ENCODE data around the gene LRP1.

GRCh38 chr12:57151741-57152630 is 23.7 kb downstream of the LRP1 start:
- 0 out of 2 replicates have a peak, but pooled peaks have one; percentile 21 for TF ChIP-seq CTCF (conservative IDR thresholded peaks at IDR 0.05; ENCODE audit: low read depth, low read length)
- no peak for TF ChIP-seq EZH2 (IDR thresholded peaks at IDR 0.05; ENCODE audit: low read length, unreplicated experiment)
- TF ChIP-seq EZH2phosphoT487 (IDR thresholded peaks at IDR 0.05; ENCODE audit: borderline replicate concordance, low read length): no peak
